ENCODE data around the gene FARS2.

Gene FARS2

GRCh38 chr6:5730585-5731263 is 469.4 kb downstream of the FARS2 start:
- no peak for DNase-seq (ENCODE audit: low spot score)

- DNase-seq (ENCODE audit: low spot score) = no peak
These were observed 470.1 kb downstream of the FARS2 start for GRCh38 chr6:5731435-5731834.

- DNase-seq (ENCODE audit: low spot score) = no peak
These were observed 471.2 kb downstream of the FARS2 start for GRCh38 chr6:5732496-5732895.

GRCh38 chr6:5736016-5736738 is 474.9 kb downstream of the FARS2 start:
- DNase-seq (ENCODE audit: low spot score) = no peak

GRCh38 chr6:5737460-5737859 is 476.1 kb downstream of the FARS2 start:
- DNase-seq (ENCODE audit: low spot score) = no peak

GRCh38 chr6:5738211-5738610 is 476.9 kb downstream of the FARS2 start:
- DNase-seq (ENCODE audit: low spot score) = no peak

- no peak for DNase-seq (ENCODE audit: low spot score)
These were observed 483.2 kb downstream of the FARS2 start for GRCh38 chr6:5744497-5744896.

GRCh38 chr6:5745081-5745480 is 483.8 kb downstream of the FARS2 start:
- no peak for DNase-seq (ENCODE audit: low spot score)

GRCh38 chr6:5746053-5746758 is 484.9 kb downstream of the FARS2 start:
- no peak for DNase-seq (ENCODE audit: low spot score)

- DNase-seq (ENCODE audit: low spot score) = no peak
These were observed 485.4 kb downstream of the FARS2 start for GRCh38 chr6:5746759-5747130.

GRCh38 chr6:5747379-5747778 is 486.1 kb downstream of the FARS2 start:
- no peak for DNase-seq (ENCODE audit: low spot score)

- DNase-seq (ENCODE audit: low spot score) = no peak
These were observed 487.8 kb downstream of the FARS2 start for GRCh38 chr6:5749016-5749650.

GRCh38 chr6:5749651-5750215 is 488.4 kb downstream of the FARS2 start:
- no peak for DNase-seq (ENCODE audit: low spot score)

- DNase-seq (ENCODE audit: low spot score) = no peak
These were observed 490.4 kb downstream of the FARS2 start for GRCh38 chr6:5751525-5752390.

- DNase-seq (ENCODE audit: low spot score) = no peak
These were observed 491.0 kb downstream of the FARS2 start for GRCh38 chr6:5752391-5752680.

- DNase-seq (ENCODE audit: low spot score) = no peak
These were observed 491.9 kb downstream of the FARS2 start for GRCh38 chr6:5753209-5753608.

GRCh38 chr6:5754904-5755303 is 493.6 kb downstream of the FARS2 start:
- DNase-seq (ENCODE audit: low spot score) = no peak

GRCh38 chr6:5759571-5759970 is 498.3 kb downstream of the FARS2 start:
- no peak for DNase-seq (ENCODE audit: low spot score)

GRCh38 chr6:5761370-5761769 is 500.1 kb downstream of the FARS2 start:
- DNase-seq (ENCODE audit: low spot score) = no peak

- DNase-seq (ENCODE audit: low spot score) = no peak
These were observed 501.3 kb downstream of the FARS2 start for GRCh38 chr6:5762561-5762968.

- DNase-seq (ENCODE audit: low spot score) = no peak
These were observed 502.1 kb downstream of the FARS2 start for GRCh38 chr6:5763407-5763806.

- no peak for DNase-seq (ENCODE audit: low spot score)
These were observed 502.6 kb downstream of the FARS2 start for GRCh38 chr6:5763871-5764270.

All from AG08396 (cell line).